Measurements from ENCODE around the gene MLXIP. TPM values are rescaled to one million over a fixed set of nuclear protein-coding genes. Genes with fewer than 3 reads are reported as not detected.

Gene MLXIP
- total RNA-seq, 6 donors from 2014 or later = 30.4 to 167 (median 55.0) TPM

DNA sequence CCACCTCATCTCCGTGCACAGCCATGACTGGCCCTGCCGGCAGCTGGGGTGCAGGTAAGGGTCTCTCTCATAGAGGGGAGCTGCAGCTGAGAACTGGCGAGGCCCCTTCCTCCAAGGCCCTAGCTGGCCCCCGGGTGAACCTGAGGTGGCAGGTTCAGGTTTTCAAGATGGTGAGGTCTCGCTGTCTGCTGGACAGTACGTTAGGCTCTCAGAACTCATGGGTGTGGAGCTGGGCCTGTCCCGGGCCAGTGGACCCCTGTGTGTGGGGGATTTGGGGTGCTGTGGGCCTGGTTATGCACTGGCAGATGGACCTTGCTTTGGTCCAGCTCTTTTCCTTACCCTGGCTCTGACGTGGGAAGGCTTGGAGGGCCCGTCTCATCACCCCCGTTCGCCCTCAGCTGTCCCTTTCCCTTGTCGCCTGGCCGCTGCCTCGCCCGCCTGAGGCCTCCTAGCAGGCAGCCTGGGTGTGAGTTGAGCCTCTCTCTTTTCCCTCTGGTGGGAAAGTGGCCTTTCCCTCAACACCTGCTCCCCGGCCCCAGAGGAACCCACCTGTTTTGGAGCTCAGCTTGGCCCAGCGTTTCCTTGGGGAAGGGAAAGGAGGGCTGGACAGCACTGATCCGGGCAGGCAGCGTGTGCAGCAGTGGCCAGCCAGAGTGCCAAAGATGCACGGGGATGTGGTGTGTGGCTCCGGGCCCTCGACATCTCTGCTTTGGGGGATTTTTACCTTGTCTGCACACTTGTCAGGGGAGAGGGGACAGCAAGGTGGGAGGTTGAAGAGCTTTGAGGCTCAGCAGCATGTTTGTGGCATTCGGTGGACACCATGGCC, 67.2 kb downstream of the MLXIP start:
- H3K4me1 ChIP-seq = no peaks in the 10 kb centered on the region
- no peaks in the 10 kb centered on the region for H3K27me3 ChIP-seq
- TF ChIP-seq POLR2A (IDR thresholded peaks at IDR 0.05) = no peak
- no peak for TF ChIP-seq EP300 (IDR thresholded peaks at IDR 0.05)
- TF ChIP-seq, protein P1, sequence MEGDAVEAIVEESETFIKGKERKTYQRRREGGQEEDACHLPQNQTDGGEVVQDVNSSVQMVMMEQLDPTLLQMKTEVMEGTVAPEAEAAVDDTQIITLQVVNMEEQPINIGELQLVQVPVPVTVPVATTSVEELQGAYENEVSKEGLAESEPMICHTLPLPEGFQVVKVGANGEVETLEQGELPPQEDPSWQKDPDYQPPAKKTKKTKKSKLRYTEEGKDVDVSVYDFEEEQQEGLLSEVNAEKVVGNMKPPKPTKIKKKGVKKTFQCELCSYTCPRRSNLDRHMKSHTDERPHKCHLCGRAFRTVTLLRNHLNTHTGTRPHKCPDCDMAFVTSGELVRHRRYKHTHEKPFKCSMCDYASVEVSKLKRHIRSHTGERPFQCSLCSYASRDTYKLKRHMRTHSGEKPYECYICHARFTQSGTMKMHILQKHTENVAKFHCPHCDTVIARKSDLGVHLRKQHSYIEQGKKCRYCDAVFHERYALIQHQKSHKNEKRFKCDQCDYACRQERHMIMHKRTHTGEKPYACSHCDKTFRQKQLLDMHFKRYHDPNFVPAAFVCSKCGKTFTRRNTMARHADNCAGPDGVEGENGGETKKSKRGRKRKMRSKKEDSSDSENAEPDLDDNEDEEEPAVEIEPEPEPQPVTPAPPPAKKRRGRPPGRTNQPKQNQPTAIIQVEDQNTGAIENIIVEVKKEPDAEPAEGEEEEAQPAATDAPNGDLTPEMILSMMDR (IDR thresholded peaks at IDR 0.05) = no peak
- no peak for TF ChIP-seq POLR2AphosphoS5 (IDR thresholded peaks at IDR 0.05)
- ATAC-seq (ENCODE audit: low FRiP score in 2 of 2) (no peak), DNase-seq (no peak)
- peaks cover 5 to 38% (median 31%) of the 10 kb centered on the region in 4 donors for H3K36me3 ChIP-seq
- H3K4me3 ChIP-seq = no peak overlapping the region
- H3K9me3 ChIP-seq = no peaks in the 10 kb centered on the region
- no peak overlapping the region for H3K27ac ChIP-seq
- WGBS, 2 donors = 96% methylated on average over 19 to 23 of the region's 23 CpGs

DNA sequence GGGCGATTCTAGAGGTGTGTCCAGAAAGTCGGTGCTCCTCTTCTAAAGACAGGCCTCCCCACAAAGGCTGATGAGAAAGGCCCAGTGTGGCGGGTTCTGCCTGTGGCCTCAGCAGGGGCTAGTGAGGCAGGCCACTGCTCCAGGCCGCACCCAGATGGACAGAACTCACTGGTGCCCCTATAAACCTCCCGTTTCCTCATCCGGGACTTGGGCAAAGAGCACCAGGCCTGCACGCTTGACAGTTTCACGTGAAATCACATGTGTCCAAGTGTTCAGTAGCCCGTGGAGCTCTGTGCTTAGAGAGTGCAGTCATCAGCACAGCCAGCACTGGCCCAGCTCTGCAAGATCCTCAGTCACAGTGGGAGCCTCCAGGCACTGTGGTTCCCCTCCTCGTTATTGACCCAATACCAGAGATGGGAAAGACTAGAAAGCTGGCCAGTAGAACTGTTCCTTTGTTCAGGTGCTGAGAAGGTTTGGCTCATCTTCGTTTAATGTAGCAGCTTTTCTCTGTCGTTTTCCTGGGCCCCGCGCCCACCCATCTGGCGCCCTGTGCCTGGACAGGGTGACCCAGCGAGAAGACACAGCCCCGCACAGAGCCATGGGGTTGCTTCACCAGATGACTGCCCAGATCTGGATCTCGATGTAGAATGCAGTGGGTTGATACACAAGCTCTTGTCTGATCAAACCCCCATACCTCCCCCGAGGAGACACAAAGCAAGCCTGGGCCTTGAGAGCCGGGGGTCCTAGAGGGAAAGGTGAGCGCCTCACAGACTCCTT, 69.1 kb downstream of the MLXIP start:
- H3K36me3 ChIP-seq = peaks cover 0 to 18% (median 11%) of the 10 kb centered on the region in 4 donors
- no peak for TF ChIP-seq POLR2A (IDR thresholded peaks at IDR 0.05)
- TF ChIP-seq, protein P1 (IDR thresholded peaks at IDR 0.05) = no peak
- no peak for TF ChIP-seq EP300 (IDR thresholded peaks at IDR 0.05)
- TF ChIP-seq POLR2AphosphoS5 (IDR thresholded peaks at IDR 0.05) = no peak
- DNase-seq (no peak), ATAC-seq (ENCODE audit: low FRiP score in 2 of 2) (no peak)
- no peaks in the 10 kb centered on the region for H3K9me3 ChIP-seq
- no peak overlapping the region for H3K27ac ChIP-seq
- H3K27me3 ChIP-seq = no peaks in the 10 kb centered on the region
- H3K4me3 ChIP-seq = no peak overlapping the region
- WGBS, 2 donors = 87 to 88% methylated on average over 11 to 19 of the region's 21 CpGs
- no peaks in the 10 kb centered on the region for H3K4me1 ChIP-seq

DNA sequence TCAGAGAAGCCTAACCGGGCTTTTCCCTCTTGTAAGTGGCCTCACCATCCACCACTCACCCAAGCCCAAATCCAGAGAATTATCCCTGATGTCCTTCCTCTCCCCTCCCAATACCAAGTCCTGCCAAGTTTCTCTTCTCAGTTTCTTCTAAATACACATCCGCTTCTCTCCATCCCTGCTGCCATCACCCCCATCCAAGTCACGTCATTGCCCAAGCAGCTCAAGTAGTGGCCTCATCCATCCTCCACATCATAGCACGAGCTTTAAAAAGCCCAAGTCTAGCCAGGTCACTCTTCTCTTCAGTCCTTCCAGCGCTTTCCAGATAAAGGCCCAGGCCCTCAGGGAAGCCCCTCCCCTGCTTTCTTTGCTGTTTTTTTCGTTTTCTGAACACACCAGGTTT, 70.1 kb downstream of the MLXIP start:
- TF ChIP-seq EP300 (IDR thresholded peaks at IDR 0.05) (no peak), POLR2A (IDR thresholded peaks at IDR 0.05) (no peak), POLR2AphosphoS5 (IDR thresholded peaks at IDR 0.05) (no peak)
- TF ChIP-seq, protein P1 (IDR thresholded peaks at IDR 0.05) = no peak
- Histone ChIP-seq H3K4me3 (no peak overlapping the region), H3K9me3 (no peaks in the 10 kb centered on the region), H3K36me3 (peaks cover 0 to 8% (median 2%) of the 10 kb centered on the region in 4 donors), H3K27ac (no peak overlapping the region), H3K27me3 (no peaks in the 10 kb centered on the region), H3K4me1 (no peaks in the 10 kb centered on the region)
- peak in 1 of 2 donors; percentile 35 for ATAC-seq (ENCODE audit: low FRiP score in 2 of 2)
- no peak for DNase-seq
- 50 to 62% methylated on average over 6 of the region's 6 CpGs for WGBS, 2 donors

DNA sequence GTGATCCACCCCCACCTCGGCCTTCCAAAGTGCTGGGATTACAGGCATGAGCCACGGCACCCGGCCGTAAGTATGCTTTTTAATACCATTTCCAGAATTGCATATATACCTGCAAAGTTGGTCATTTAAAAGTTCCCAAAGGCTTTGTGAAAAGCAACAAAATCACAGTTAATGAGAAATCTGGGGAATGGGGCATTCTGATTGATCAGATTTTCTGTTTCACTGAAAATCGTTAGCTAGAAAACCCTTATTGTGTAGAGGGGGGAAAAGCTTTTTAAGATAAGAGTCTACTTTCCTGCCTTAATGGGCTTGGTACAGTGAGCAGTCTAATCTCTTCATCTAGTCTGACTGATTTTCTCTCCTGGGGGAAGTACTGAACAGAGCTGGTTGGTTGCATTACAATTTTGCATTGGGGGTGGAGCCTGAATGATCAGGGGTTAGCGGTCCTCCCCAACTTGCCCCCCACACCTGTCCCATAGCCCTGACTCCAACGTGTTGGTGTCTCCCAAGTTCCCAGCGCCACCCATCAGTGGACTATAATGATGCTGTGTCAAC, 71.6 kb downstream of the MLXIP start:
- no peaks in the 10 kb centered on the region for H3K36me3 ChIP-seq
- H3K27ac ChIP-seq = no peak overlapping the region
- H3K4me1 ChIP-seq = no peaks in the 10 kb centered on the region
- DNase-seq (no peak), ATAC-seq (ENCODE audit: low FRiP score in 2 of 2) (no peak)
- H3K9me3 ChIP-seq = no peaks in the 10 kb centered on the region
- TF ChIP-seq EP300 (IDR thresholded peaks at IDR 0.05) = no peak
- TF ChIP-seq POLR2AphosphoS5 (IDR thresholded peaks at IDR 0.05) = no peak
- TF ChIP-seq POLR2A (IDR thresholded peaks at IDR 0.05) = no peak
- TF ChIP-seq, protein P1 (IDR thresholded peaks at IDR 0.05) = no peak
- no peak overlapping the region for H3K4me3 ChIP-seq
- WGBS, 2 donors = 75 to 77% methylated on average over 8 of the region's 8 CpGs
- no peaks in the 10 kb centered on the region for H3K27me3 ChIP-seq
